ENCODE data around the gene ASB12.

DNA sequence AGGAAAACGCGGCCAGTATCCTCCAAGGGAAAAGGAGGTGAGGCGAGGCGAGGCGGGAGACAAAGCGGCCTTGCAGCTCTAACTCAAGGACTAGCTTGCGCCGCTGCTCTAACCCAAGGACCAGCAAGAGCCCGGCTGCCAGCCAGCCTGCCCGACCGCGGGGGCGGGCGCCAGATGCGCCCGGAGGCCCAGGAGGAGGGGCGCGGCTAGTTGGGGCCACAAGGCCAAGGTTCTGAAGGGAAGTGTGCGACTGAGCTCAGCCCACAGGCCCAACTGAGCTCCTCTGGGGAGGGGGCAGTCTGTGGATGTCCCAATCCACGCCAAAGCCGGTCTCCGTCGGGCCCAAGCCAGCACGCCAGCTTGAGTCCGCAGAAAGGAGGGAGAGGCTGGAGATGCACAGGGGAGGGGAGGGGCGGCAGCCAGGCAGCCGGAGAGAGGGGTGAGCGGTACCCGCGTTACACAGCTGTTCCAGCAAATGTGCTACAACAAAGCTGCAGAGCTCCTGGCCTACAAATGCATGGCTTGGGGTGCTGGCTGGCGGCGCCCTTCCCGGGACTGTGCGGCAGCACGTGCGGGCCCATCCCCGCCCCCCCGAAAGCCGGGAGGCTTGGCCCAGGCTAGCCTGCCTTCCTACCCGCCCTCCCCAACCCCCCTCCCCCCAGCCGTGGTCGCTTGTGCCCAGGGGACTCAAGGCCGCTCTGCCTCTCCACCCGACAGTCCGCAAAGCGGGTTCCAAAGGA lies 25.5 kb downstream of the ASB12 start:
- TF ChIP-seq GATA2 (IDR thresholded peaks at IDR 0.05; ENCODE audit: low read depth, low read length) (no peak), GATA3 (IDR thresholded peaks at IDR 0.05; ENCODE audit: low read depth, low read length) (no peak)
